ENCODE data around the gene TARDBP.

- no peak for TF ChIP-seq CTCF (IDR thresholded peaks at IDR 0.05)
- no peak for TF ChIP-seq EZH2 (IDR thresholded peaks at IDR 0.05; ENCODE audit: borderline replicate concordance, insufficient read depth, low read depth, low read length, poor library complexity, severe bottlenecking)
Measured at GRCh38 chr1:10969971-10970332, 42.5 kb upstream of the TARDBP start.
